Loucy (cell line): ENCODE data around the gene B9D1.
A peak's percentile ranks its signal among the peaks of the same experiment; 100 is the strongest.

Experiments
- H2AFZ ChIP-seq: fragments of 200-600 bp; sonication (generic); 2 replicates; pipeline ENCODE4 v1.6.0; 2016; ENCODE audit warnings: antibody characterized with exemption, mild to moderate bottlenecking, low read length, moderate library complexity
- H3F3A ChIP-seq: fragments of 200-600 bp; 2 replicates; pipeline ENCODE4 v1.6.0; 2016; ENCODE audit warnings: antibody characterized with exemption, low read depth, mild to moderate bottlenecking
- H3K27me3 ChIP-seq: fragments of 200-600 bp; sonication (generic); 2 replicates; pipeline ENCODE4 v1.6.1; 2014; ENCODE audit warnings: low read length, mild to moderate bottlenecking; ENCODE audit not compliant: insufficient read depth, poor library complexity, severe bottlenecking
- H3K36me3 ChIP-seq: fragments of 200-600 bp; sonication (generic); 2 replicates; pipeline ENCODE4 v1.6.1; 2016; ENCODE audit warnings: low read length; ENCODE audit not compliant: insufficient read depth
- H3K4me1 ChIP-seq: fragments of 200-600 bp; sonication (generic); 2 replicates; pipeline ENCODE4 v1.5.1; 2014; ENCODE audit warnings: low read length, mild to moderate bottlenecking; ENCODE audit not compliant: insufficient read depth, poor library complexity, severe bottlenecking
- H3K4me2 ChIP-seq: fragments of 200-600 bp; sonication (generic); 2 replicates; pipeline ENCODE4 v1.6.0; 2014; ENCODE audit warnings: antibody characterized with exemption, low read length, low read depth, mild to moderate bottlenecking; ENCODE audit not compliant: poor library complexity, severe bottlenecking
- H3K4me3 ChIP-seq: fragments of 200-600 bp; sonication (generic); 2 replicates; pipeline ENCODE4 v1.5.1; 2014; ENCODE audit warnings: low read length, mild to moderate bottlenecking, mixed read lengths; ENCODE audit not compliant: poor library complexity, severe bottlenecking
- H3K79me2 ChIP-seq: fragments of 200-600 bp; sonication (generic); 2 replicates; pipeline ENCODE4 v1.6.1; 2014; ENCODE audit warnings: low read length; ENCODE audit not compliant: insufficient read depth
- H3K9ac ChIP-seq: fragments of 200-600 bp; sonication (generic); 2 replicates; pipeline ENCODE4 v1.6.0; 2014; ENCODE audit warnings: mild to moderate bottlenecking, low read depth, low read length, moderate library complexity; ENCODE audit not compliant: poor library complexity, severe bottlenecking
- H3K9me2 ChIP-seq: fragments of 200-600 bp; sonication (generic); replicated peaks from 2 replicates; pipeline ENCODE4 v1.6.1; 2016; ENCODE audit warnings: low read depth, low read length, mixed read lengths
- H3K9me3 ChIP-seq: fragments of 200-600 bp; sonication (generic); 2 replicates; pipeline ENCODE4 v1.6.1; 2014; ENCODE audit warnings: mild to moderate bottlenecking, antibody characterized with exemption, low read length, low read depth; ENCODE audit not compliant: insufficient read depth
- H4K20me1 ChIP-seq: fragments of 200-600 bp; sonication (generic); 2 replicates; pipeline ENCODE4 v1.6.0; 2014; ENCODE audit warnings: antibody characterized with exemption, low read length, mild to moderate bottlenecking; ENCODE audit not compliant: insufficient read depth, poor library complexity, severe bottlenecking
- EZH2phosphoT487 ChIP-seq: fragments of 200-600 bp; IDR thresholded peaks from 2 replicates; pipeline ENCODE4 v1.6.1; 2018; ENCODE audit warnings: antibody characterized with exemption, mild to moderate bottlenecking, moderate library complexity, borderline replicate concordance
- TF ChIP-seq, protein P1 (sequence below): fragments of 200-600 bp; sonication (generic); conservative IDR thresholded peaks from 2 replicates; pipeline ENCODE4 v1.5.1; 2014; ENCODE audit warnings: mild to moderate bottlenecking, antibody characterized with exemption, low read length

B9D1 gene, protein sequence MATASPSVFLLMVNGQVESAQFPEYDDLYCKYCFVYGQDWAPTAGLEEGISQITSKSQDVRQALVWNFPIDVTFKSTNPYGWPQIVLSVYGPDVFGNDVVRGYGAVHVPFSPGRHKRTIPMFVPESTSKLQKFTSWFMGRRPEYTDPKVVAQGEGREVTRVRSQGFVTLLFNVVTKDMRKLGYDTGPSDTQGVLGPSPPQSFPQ

DNA sequence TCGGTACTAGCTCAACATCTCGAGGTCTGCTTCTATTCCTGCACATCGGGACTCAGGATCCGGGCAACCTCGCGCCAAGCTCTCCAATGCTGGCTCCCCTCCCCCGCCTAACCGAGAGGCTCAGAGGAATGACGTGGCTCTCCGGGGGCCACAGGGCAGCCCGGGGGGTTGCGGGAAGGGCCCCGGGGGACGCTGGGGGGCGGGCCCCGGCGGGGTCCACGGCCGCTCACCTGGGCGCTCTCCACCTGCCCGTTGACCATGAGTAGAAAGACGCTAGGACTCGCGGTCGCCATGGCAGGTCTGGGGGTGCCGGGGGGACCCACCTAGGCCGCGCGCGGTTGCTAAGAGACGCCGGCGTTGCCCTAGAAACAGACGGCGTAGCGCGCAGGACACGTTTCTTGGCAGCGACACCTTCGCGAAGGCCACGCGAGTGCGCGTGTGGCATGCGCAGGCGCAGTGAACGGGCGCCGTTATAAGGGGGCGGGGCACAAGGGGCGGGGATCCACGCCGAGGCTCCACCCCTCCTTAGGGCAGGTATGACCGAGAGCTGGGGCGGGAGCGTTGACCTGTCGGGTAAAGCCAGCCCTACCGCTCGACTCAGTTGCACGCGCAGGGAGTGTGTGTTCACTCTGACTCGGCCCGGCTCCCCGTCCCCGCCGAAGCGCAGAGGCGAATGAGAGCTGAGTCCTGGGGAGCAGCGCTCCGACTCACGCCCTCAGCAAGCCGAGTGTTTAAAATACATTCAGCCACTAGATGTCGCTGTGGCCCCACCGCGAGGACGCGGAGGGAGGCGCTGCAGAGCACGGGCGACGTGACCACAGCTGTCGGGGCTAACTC, at the start of gene B9D1:
Gene B9D1, minus strand, starts transcription at position 447 of the 837 bp plus-strand sequence. Its CDS starts 154 bp downstream, at position 293.
- TF ChIP-seq EZH2phosphoT487, result no peak
- TF ChIP-seq, protein P1, sequence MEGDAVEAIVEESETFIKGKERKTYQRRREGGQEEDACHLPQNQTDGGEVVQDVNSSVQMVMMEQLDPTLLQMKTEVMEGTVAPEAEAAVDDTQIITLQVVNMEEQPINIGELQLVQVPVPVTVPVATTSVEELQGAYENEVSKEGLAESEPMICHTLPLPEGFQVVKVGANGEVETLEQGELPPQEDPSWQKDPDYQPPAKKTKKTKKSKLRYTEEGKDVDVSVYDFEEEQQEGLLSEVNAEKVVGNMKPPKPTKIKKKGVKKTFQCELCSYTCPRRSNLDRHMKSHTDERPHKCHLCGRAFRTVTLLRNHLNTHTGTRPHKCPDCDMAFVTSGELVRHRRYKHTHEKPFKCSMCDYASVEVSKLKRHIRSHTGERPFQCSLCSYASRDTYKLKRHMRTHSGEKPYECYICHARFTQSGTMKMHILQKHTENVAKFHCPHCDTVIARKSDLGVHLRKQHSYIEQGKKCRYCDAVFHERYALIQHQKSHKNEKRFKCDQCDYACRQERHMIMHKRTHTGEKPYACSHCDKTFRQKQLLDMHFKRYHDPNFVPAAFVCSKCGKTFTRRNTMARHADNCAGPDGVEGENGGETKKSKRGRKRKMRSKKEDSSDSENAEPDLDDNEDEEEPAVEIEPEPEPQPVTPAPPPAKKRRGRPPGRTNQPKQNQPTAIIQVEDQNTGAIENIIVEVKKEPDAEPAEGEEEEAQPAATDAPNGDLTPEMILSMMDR, result peak; percentile 95
- Histone ChIP-seq H3K9me3 (no peaks in the 10 kb centered on the region), H4K20me1 (no peaks in the 10 kb centered on the region), H3F3A (no peaks in the 10 kb centered on the region), H2AFZ (peak within 1 kb of the TSS; percentile 92), H3K4me2 (peak within 1 kb of the TSS; percentile 72), H3K36me3 (no peaks in the 10 kb centered on the region), H3K4me1 (no peaks in the 10 kb centered on the region), H3K9ac (no peak within 1 kb of the TSS), H3K79me2 (no peaks in the 10 kb centered on the region), H3K27me3 (no peaks in the 10 kb centered on the region), H3K4me3 (peak within 1 kb of the TSS; percentile 74), H3K9me2 (no peaks in the 10 kb centered on the region)

DNA sequence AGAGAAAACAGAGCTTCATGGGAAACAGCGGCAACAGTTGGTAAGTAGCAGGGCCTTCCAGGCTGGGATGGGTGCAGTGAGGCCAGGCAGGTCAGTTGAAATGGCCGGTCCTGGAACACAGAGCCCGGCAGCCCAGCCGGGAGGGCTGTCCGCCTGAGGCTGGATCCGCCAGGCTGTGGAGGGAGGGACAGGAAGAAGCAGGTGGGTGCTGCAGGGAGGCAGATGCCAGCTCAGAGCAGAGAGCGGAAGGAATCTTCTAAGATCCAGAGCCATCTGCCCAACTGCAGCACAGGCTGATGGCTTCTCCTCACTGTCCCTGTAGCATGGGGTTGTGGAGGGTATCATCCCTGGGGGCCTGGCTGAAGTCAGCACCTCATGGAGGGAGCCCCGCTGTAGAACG, 49.1 kb upstream of the B9D1 start:
- Histone ChIP-seq H3K9me3 (no peaks in the 10 kb centered on the region), H3K9ac (no peak overlapping the region), H4K20me1 (no peaks in the 10 kb centered on the region), H3K4me1 (no peaks in the 10 kb centered on the region), H2AFZ (no peak overlapping the region), H3K9me2 (no peaks in the 10 kb centered on the region), H3F3A (no peaks in the 10 kb centered on the region), H3K79me2 (no peaks in the 10 kb centered on the region), H3K27me3 (no peaks in the 10 kb centered on the region), H3K4me2 (no peak overlapping the region), H3K4me3 (no peak overlapping the region), H3K36me3 (no peaks in the 10 kb centered on the region)
- TF ChIP-seq, protein P1, result no peak
- no peak for TF ChIP-seq EZH2phosphoT487

DNA sequence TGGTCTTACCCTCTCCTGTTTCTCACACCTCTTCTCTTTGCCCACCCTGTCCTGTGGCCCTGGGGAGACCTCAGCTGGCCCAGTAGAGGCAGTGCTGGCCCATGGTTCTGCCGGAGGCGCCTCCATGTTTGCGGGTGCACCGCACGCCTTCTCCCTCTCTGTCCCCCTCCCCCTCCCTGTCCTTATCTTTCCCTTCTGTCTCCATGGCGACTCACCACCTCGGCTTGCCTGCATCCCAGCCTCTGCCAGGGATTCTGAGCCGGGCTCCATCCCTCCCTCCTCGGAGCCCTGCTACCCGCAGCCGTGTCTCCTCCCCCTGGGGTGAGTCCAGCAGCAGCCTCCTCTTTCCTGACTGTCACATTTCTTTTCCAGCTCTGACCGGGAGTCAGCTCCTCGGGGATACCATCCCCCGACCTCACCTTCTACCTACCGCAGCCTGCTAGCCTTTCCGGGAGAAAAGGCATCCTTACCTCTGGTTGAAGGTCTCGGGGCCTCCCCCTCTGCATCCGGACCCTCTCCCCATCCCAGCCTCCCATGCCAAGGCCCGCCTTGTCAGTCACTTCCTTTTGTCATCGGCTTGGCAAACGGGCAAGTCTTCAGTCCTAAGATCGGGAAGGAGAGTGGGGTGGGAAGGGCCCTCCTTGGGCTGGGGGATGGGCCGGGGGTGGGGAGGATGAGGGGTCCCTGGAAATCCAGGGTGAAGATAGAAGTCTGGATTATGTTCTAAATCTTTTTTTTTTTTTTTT, 48.5 kb upstream of the B9D1 start, which contains the start of gene RNF112:
Gene RNF112, plus strand, starts transcription at position 358 of the 746 bp plus-strand sequence. Its CDS starts 177 bp downstream, at position 535.
- no peaks in the 10 kb centered on the region for H3K79me2 ChIP-seq
- TF ChIP-seq, protein P1, result no peak
- no peak for TF ChIP-seq EZH2phosphoT487

More for the DNA sequence above, 48.5 kb upstream of the B9D1 start, which contains the start of gene RNF112:
- Histone ChIP-seq H3K4me1 (no peaks in the 10 kb centered on the region), H3K9me2 (no peaks in the 10 kb centered on the region), H3K27me3 (no peaks in the 10 kb centered on the region), H3K4me2 (no peak within 1 kb of the TSS), H3K9me3 (no peaks in the 10 kb centered on the region), H3F3A (no peaks in the 10 kb centered on the region), H4K20me1 (no peaks in the 10 kb centered on the region), H3K4me3 (no peak within 1 kb of the TSS), H2AFZ (no peak within 1 kb of the TSS), H3K36me3 (no peaks in the 10 kb centered on the region), H3K9ac (no peak within 1 kb of the TSS)
